Measurements from ENCODE around the gene RANBP1. TPM values are rescaled to one million over a fixed set of nuclear protein-coding genes. Genes with fewer than 3 reads are reported as not detected.

Gene RANBP1
- total RNA-seq, 2 experiments from 2014 or later = 492 to 506 TPM

GRCh38 chr22:20118300-20119020, 2.6 kb downstream of the RANBP1 start:
- peaks cover 39% of the 10 kb centered on the region for H3K4me1 Mint-ChIP-seq

GRCh38 chr22:20121856-20122415, 6.0 kb downstream of the RANBP1 start:
- Mint-ChIP-seq H3K36me3 (peaks cover 30% of the 10 kb centered on the region), H3K4me3 (no peak overlapping the region), H3K4me1 (peaks cover 25% of the 10 kb centered on the region), H3K27me3 (no peaks in the 10 kb centered on the region), H3K27ac (no peak overlapping the region), H3K9me3 (no peaks in the 10 kb centered on the region)
- no peak for DNase-seq

More at GRCh38 chr22:20118300-20119020, 2.6 kb downstream of the RANBP1 start:
- Mint-ChIP-seq H3K9me3 (no peaks in the 10 kb centered on the region), H3K27ac (peak overlapping the region; percentile 95), H3K36me3 (peaks cover 40% of the 10 kb centered on the region), H3K4me3 (peak overlapping the region; percentile 93), H3K27me3 (no peaks in the 10 kb centered on the region)
- no peak for DNase-seq

GRCh38 chr22:20123366-20124082, 7.6 kb downstream of the RANBP1 start:
- H3K36me3 Mint-ChIP-seq = peaks cover 29% of the 10 kb centered on the region

GRCh38 chr22:20124083-20124787, 8.3 kb downstream of the RANBP1 start:
- H3K27ac Mint-ChIP-seq = peak overlapping the region; percentile 48

More at GRCh38 chr22:20123366-20124082, 7.6 kb downstream of the RANBP1 start:
- peaks cover 32% of the 10 kb centered on the region for H3K4me1 Mint-ChIP-seq
- H3K9me3 Mint-ChIP-seq = no peaks in the 10 kb centered on the region
- peak overlapping the region; percentile 29 for H3K27ac Mint-ChIP-seq
- H3K27me3 Mint-ChIP-seq = no peaks in the 10 kb centered on the region
- no peak overlapping the region for H3K4me3 Mint-ChIP-seq
- DNase-seq = no peak

GRCh38 chr22:20125201-20126174, 9.6 kb downstream of the RANBP1 start:
- H3K27me3 Mint-ChIP-seq = no peaks in the 10 kb centered on the region
- H3K9me3 Mint-ChIP-seq = no peaks in the 10 kb centered on the region

More at GRCh38 chr22:20124083-20124787, 8.3 kb downstream of the RANBP1 start:
- no peaks in the 10 kb centered on the region for H3K27me3 Mint-ChIP-seq
- H3K4me3 Mint-ChIP-seq = no peak overlapping the region
- H3K9me3 Mint-ChIP-seq = no peaks in the 10 kb centered on the region
- no peak for DNase-seq
- H3K36me3 Mint-ChIP-seq = peaks cover 23% of the 10 kb centered on the region
- H3K4me1 Mint-ChIP-seq = peaks cover 36% of the 10 kb centered on the region

GRCh38 chr22:20126284-20127029, 10.6 kb downstream of the RANBP1 start:
- no peaks in the 10 kb centered on the region for H3K9me3 Mint-ChIP-seq
- H3K4me1 Mint-ChIP-seq = peaks cover 31% of the 10 kb centered on the region
- H3K36me3 Mint-ChIP-seq = peaks cover 8% of the 10 kb centered on the region
- H3K27me3 Mint-ChIP-seq = no peaks in the 10 kb centered on the region
- no peak for DNase-seq
- H3K27ac Mint-ChIP-seq = peak overlapping the region; percentile 1
- no peak overlapping the region for H3K4me3 Mint-ChIP-seq

More at GRCh38 chr22:20125201-20126174, 9.6 kb downstream of the RANBP1 start:
- peaks cover 11% of the 10 kb centered on the region for H3K36me3 Mint-ChIP-seq
- peak overlapping the region; percentile 1 for H3K27ac Mint-ChIP-seq
- no peak overlapping the region for H3K4me3 Mint-ChIP-seq
- DNase-seq = no peak
- H3K4me1 Mint-ChIP-seq = peaks cover 31% of the 10 kb centered on the region

- Mint-ChIP-seq H3K27me3 (no peaks in the 10 kb centered on the region), H3K4me1 (peaks cover 22% of the 10 kb centered on the region), H3K9me3 (no peaks in the 10 kb centered on the region), H3K36me3 (peaks cover 8% of the 10 kb centered on the region), H3K27ac (peak overlapping the region; percentile 40), H3K4me3 (no peak overlapping the region)
- DNase-seq = no peak
Observed at GRCh38 chr22:20127318-20127868, 11.5 kb downstream of the RANBP1 start.

- Mint-ChIP-seq H3K4me3 (no peak overlapping the region), H3K36me3 (peaks cover 8% of the 10 kb centered on the region), H3K4me1 (peaks cover 24% of the 10 kb centered on the region), H3K27ac (peak overlapping the region; percentile 79), H3K9me3 (no peaks in the 10 kb centered on the region), H3K27me3 (no peaks in the 10 kb centered on the region)
- DNase-seq = no peak
Observed at GRCh38 chr22:20127869-20128618, 12.1 kb downstream of the RANBP1 start.

GRCh38 chr22:20128619-20128901, 12.7 kb downstream of the RANBP1 start:
- peaks cover 28% of the 10 kb centered on the region for H3K4me1 Mint-ChIP-seq
- peaks cover 6% of the 10 kb centered on the region for H3K36me3 Mint-ChIP-seq
- peak overlapping the region; percentile 79 for H3K27ac Mint-ChIP-seq
- DNase-seq = no peak
- H3K4me3 Mint-ChIP-seq = no peak overlapping the region
- H3K27me3 Mint-ChIP-seq = no peaks in the 10 kb centered on the region
- H3K9me3 Mint-ChIP-seq = no peaks in the 10 kb centered on the region

- Mint-ChIP-seq H3K36me3 (peaks cover 6% of the 10 kb centered on the region), H3K9me3 (no peaks in the 10 kb centered on the region), H3K27ac (peak overlapping the region; percentile 79), H3K4me3 (no peak overlapping the region), H3K27me3 (no peaks in the 10 kb centered on the region), H3K4me1 (peaks cover 33% of the 10 kb centered on the region)
- DNase-seq = peak; percentile 58
Observed at GRCh38 chr22:20128902-20129746, 13.2 kb downstream of the RANBP1 start.

- H3K4me3 Mint-ChIP-seq = no peak overlapping the region
- H3K27me3 Mint-ChIP-seq = no peaks in the 10 kb centered on the region
- peaks cover 6% of the 10 kb centered on the region for H3K36me3 Mint-ChIP-seq
- no peak overlapping the region for H3K27ac Mint-ChIP-seq
- H3K4me1 Mint-ChIP-seq = peaks cover 37% of the 10 kb centered on the region
- no peaks in the 10 kb centered on the region for H3K9me3 Mint-ChIP-seq
- no peak for DNase-seq
Observed at GRCh38 chr22:20129747-20130014, 13.8 kb downstream of the RANBP1 start.

- no peaks in the 10 kb centered on the region for H3K9me3 Mint-ChIP-seq
- peaks cover 6% of the 10 kb centered on the region for H3K36me3 Mint-ChIP-seq
- no peak for DNase-seq
- H3K27me3 Mint-ChIP-seq = no peaks in the 10 kb centered on the region
- no peak overlapping the region for H3K4me3 Mint-ChIP-seq
- H3K27ac Mint-ChIP-seq = no peak overlapping the region
- H3K4me1 Mint-ChIP-seq = peaks cover 37% of the 10 kb centered on the region
Observed at GRCh38 chr22:20130319-20130718, 14.4 kb downstream of the RANBP1 start.

All from activated naive CD8-positive, alpha-beta T cell treated with anti-CD3 and anti-CD28 coated beads for 36 hours (primary cell).